KMS-11 (cell line): ENCODE results near the gene MRTFB.
"Not testable (repeated sequence)": the region's sequence is repeated elsewhere in the genome, so short reads cannot be mapped to it uniquely, and the experiment has no call there.

Source experiments
- H2AFZ ChIP-seq: fragments of 200-600 bp; sonication (generic); 2 replicates; pipeline ENCODE4 v1.6.1; 2016; ENCODE audit warnings: antibody characterized with exemption, mixed run types, low read depth
- H3K27ac ChIP-seq: fragments of 200-600 bp; sonication (generic); 2 replicates; pipeline ENCODE4 v1.6.1; 2016; ENCODE audit warnings: mild to moderate bottlenecking, mixed run types
- H3K27me3 ChIP-seq: fragments of 200-600 bp; sonication (generic); 2 replicates; pipeline ENCODE4 v1.6.1; 2017; ENCODE audit warnings: mild to moderate bottlenecking, low read depth, mixed run types, moderate library complexity; ENCODE audit not compliant: insufficient read depth
- H3K36me3 ChIP-seq: fragments of 200-600 bp; sonication (generic); 2 replicates; pipeline ENCODE4 v1.6.1; 2017; ENCODE audit warnings: mild to moderate bottlenecking, mixed run types; ENCODE audit not compliant: insufficient read depth
- H3K4me1 ChIP-seq: fragments of 200-600 bp; sonication (generic); 2 replicates; pipeline ENCODE4 v1.6.1; 2016; ENCODE audit warnings: mild to moderate bottlenecking, low read depth, mixed run types; ENCODE audit not compliant: poor library complexity, severe bottlenecking
- H3K4me2 ChIP-seq: fragments of 200-600 bp; sonication (generic); 2 replicates; pipeline ENCODE4 v1.7.0; 2016; ENCODE audit warnings: mild to moderate bottlenecking, mixed run types
- H3K4me3 ChIP-seq: fragments of 200-600 bp; sonication (generic); IDR thresholded peaks from 2 replicates; pipeline ENCODE4 v1.6.1; 2017; ENCODE audit warnings: low read depth, low read length, mixed read lengths; ENCODE audit not compliant: insufficient read depth
- H3K79me2 ChIP-seq: fragments of 200-600 bp; sonication (generic); 2 replicates; pipeline ENCODE4 v1.6.1; 2016; ENCODE audit warnings: low read depth, mixed run types; ENCODE audit not compliant: insufficient read depth
- H3K9ac ChIP-seq: fragments of 200-600 bp; sonication (generic); 2 replicates; pipeline ENCODE4 v1.6.1; 2016; ENCODE audit warnings: mild to moderate bottlenecking, mixed run types
- H4K20me1 ChIP-seq: fragments of 200-600 bp; sonication (generic); 2 replicates; pipeline ENCODE4 v1.6.1; 2016; ENCODE audit warnings: mild to moderate bottlenecking, mixed run types; ENCODE audit not compliant: insufficient read depth
- TF ChIP-seq, protein P1 (sequence below): fragments of 200-600 bp; sonication (generic); conservative IDR thresholded peaks from 2 replicates; pipeline ENCODE4 v1.6.1; 2017; ENCODE audit warnings: low read depth, mild to moderate bottlenecking, antibody characterized with exemption, low read length, moderate library complexity, mixed read lengths

Gene MRTFB

DNA sequence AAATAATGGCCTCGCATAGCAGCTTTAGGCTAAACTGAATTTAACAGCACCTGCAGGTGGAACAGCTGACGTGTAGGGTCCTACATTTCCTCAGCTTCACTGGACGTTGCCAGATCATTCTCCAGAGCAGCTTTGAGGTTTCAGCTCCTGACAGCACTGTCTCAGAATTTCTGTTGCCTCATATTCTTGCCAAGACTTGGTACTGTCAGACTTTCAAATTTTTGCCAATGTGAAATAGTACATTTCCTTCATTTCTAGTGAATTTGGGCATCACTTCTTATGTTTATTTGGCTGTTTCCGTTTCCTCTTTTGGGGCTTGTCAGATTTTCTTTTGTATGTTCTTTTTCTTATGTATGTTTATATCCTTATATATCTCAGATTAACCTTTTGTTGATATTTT, 48.7 kb downstream of the MRTFB start:
- Histone ChIP-seq H3K27ac (no peak overlapping the region), H4K20me1 (no peaks in the 10 kb centered on the region), H3K36me3 (peaks cover 4% of the 10 kb centered on the region; the same call in 1 of the 2 replicates), H3K4me1 (peaks cover under 1% of the 10 kb centered on the region), H3K4me3 (no peak overlapping the region), H3K9ac (no peak overlapping the region), H3K4me2 (no peak overlapping the region), H2AFZ (no peak overlapping the region), H3K27me3 (no peaks in the 10 kb centered on the region), H3K79me2 (no peaks in the 10 kb centered on the region; the same call in 1 of the 2 replicates)
- TF ChIP-seq, protein P1, sequence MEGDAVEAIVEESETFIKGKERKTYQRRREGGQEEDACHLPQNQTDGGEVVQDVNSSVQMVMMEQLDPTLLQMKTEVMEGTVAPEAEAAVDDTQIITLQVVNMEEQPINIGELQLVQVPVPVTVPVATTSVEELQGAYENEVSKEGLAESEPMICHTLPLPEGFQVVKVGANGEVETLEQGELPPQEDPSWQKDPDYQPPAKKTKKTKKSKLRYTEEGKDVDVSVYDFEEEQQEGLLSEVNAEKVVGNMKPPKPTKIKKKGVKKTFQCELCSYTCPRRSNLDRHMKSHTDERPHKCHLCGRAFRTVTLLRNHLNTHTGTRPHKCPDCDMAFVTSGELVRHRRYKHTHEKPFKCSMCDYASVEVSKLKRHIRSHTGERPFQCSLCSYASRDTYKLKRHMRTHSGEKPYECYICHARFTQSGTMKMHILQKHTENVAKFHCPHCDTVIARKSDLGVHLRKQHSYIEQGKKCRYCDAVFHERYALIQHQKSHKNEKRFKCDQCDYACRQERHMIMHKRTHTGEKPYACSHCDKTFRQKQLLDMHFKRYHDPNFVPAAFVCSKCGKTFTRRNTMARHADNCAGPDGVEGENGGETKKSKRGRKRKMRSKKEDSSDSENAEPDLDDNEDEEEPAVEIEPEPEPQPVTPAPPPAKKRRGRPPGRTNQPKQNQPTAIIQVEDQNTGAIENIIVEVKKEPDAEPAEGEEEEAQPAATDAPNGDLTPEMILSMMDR = no peak

DNA sequence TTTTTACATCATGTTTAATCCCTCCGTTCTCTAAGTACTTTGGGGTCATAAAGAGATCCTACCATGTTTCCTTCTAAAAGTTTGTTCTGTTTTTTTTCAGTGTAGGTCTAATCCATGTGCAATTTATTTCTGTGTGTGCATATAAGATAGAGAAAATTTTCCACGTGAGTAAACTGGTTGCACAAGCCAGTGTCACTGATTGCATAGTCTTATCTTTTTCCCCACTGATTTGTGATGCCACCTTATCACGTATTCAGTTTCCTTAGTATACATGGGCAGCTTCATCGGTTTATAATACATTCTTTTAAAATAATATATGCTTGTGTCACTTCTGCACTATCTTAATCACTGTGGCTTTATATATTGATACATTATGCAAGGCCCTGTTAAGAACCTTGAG, 49.2 kb downstream of the MRTFB start:
- H3K4me3 ChIP-seq = no peak overlapping the region
- peaks cover 6% of the 10 kb centered on the region for H3K4me1 ChIP-seq
- H3K9ac ChIP-seq = no peak overlapping the region
- no peaks in the 10 kb centered on the region for H4K20me1 ChIP-seq
- TF ChIP-seq, protein P1 = no peak
- H3K27me3 ChIP-seq = no peaks in the 10 kb centered on the region
- no peak overlapping the region for H2AFZ ChIP-seq
- no peak overlapping the region for H3K27ac ChIP-seq
- no peak overlapping the region for H3K4me2 ChIP-seq
- peaks cover 4% of the 10 kb centered on the region; the same call in 1 of the 2 replicates for H3K36me3 ChIP-seq
- H3K79me2 ChIP-seq = no peaks in the 10 kb centered on the region; the same call in 1 of the 2 replicates

DNA sequence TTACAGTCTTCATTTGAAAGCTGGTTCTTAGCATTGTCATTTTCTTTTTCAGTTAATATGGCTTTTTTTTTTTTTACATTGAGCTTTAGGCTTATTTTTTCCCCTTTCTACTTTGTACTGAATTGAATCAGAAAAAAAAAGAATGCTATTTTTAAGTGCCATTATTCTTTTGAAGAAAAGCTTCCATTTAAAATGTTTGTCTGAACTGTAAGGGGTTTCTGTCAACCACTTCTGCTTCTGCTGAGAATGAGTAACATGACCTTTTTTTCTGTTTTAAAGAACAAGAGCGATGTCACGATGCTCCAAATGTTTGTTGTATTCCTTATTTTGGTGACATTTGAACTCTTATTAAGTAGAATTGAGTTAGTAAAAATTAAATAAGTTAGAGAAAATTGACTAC, 50.0 kb downstream of the MRTFB start:
- no peak overlapping the region for H3K9ac ChIP-seq
- peaks cover 14% of the 10 kb centered on the region for H3K4me1 ChIP-seq
- TF ChIP-seq, protein P1 = no peak
- H3K27me3 ChIP-seq = no peaks in the 10 kb centered on the region
- no peaks in the 10 kb centered on the region for H4K20me1 ChIP-seq
- no peak overlapping the region for H2AFZ ChIP-seq
- H3K36me3 ChIP-seq = peaks cover 4% of the 10 kb centered on the region; the same call in 1 of the 2 replicates
- no peaks in the 10 kb centered on the region; the same call in 1 of the 2 replicates for H3K79me2 ChIP-seq
- H3K27ac ChIP-seq = no peak overlapping the region
- no peak overlapping the region for H3K4me3 ChIP-seq
- H3K4me2 ChIP-seq = no peak overlapping the region

DNA sequence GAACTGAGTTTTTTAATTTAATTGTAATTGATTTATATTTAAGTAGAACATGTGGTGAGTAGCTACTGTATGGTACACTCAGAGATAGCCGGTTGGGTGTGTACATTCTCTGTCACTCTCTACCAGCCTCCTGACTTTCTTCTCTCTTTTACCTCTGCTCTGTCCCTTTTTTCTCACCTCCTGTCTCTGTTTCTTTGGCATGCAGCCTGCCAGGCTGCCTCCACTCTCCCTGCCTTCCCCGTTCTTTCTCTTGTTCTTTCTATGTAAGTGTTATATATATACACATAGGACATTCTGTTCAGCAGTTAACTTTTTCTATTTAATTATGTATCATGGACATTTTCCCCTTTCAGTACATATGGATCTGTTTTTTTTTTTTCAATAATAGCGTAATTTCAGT, 50.8 kb downstream of the MRTFB start:
- H3K4me1 ChIP-seq = peaks cover 15% of the 10 kb centered on the region
- no peak overlapping the region for H3K4me3 ChIP-seq
- H4K20me1 ChIP-seq = no peaks in the 10 kb centered on the region
- peaks cover 4% of the 10 kb centered on the region; the same call in 1 of the 2 replicates for H3K36me3 ChIP-seq
- H3K9ac ChIP-seq = no peak overlapping the region
- H2AFZ ChIP-seq = no peak overlapping the region
- no peak overlapping the region for H3K27ac ChIP-seq
- no peak overlapping the region for H3K4me2 ChIP-seq
- no peaks in the 10 kb centered on the region for H3K27me3 ChIP-seq
- H3K79me2 ChIP-seq = no peaks in the 10 kb centered on the region; the same call in 1 of the 2 replicates
- TF ChIP-seq, protein P1 = no peak

DNA sequence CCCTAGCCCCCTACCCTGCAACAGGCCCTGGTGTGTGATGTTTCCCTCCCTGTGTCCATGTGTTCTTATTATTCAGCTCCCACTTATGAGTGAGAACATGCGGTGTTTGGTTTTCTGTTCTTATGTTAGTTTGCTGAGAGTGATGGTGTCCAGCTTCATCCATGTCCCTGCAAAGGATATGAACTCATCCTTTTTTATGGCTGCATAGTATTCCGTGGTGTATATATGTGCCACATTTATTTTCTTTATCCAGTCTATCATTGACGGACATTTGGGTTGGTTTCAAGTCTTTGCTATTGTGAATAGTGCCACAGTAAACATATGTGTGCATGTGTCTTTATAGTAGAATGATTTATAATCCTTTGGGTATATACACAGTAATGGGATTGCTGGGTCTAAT, 51.3 kb downstream of the MRTFB start:
- H2AFZ ChIP-seq, H3K27ac ChIP-seq, H3K36me3 ChIP-seq, H3K79me2 ChIP-seq, H3K4me3 ChIP-seq, H3K4me2 ChIP-seq, H4K20me1 ChIP-seq, H3K27me3 ChIP-seq, H3K9ac ChIP-seq: not testable (repeated sequence)
- H3K4me1 ChIP-seq = peaks cover 15% of the 10 kb centered on the region
